Loucy (cell line): Measurements from ENCODE around the gene TXLNB.

Experiments used
- H2AFZ ChIP-seq: fragments of 200-600 bp; sonication (generic); 2 replicates; pipeline ENCODE4 v1.6.0; 2016; ENCODE audit warnings: antibody characterized with exemption, mild to moderate bottlenecking, low read length, moderate library complexity
- H3F3A ChIP-seq: fragments of 200-600 bp; 2 replicates; pipeline ENCODE4 v1.6.0; 2016; ENCODE audit warnings: antibody characterized with exemption, low read depth, mild to moderate bottlenecking
- H3K27me3 ChIP-seq: fragments of 200-600 bp; sonication (generic); 2 replicates; pipeline ENCODE4 v1.6.1; 2014; ENCODE audit warnings: low read length, mild to moderate bottlenecking; ENCODE audit not compliant: insufficient read depth, poor library complexity, severe bottlenecking
- H3K36me3 ChIP-seq: fragments of 200-600 bp; sonication (generic); 2 replicates; pipeline ENCODE4 v1.6.1; 2016; ENCODE audit warnings: low read length; ENCODE audit not compliant: insufficient read depth
- H3K4me1 ChIP-seq: fragments of 200-600 bp; sonication (generic); 2 replicates; pipeline ENCODE4 v1.5.1; 2014; ENCODE audit warnings: low read length, mild to moderate bottlenecking; ENCODE audit not compliant: insufficient read depth, poor library complexity, severe bottlenecking
- H3K4me2 ChIP-seq: fragments of 200-600 bp; sonication (generic); 2 replicates; pipeline ENCODE4 v1.6.0; 2014; ENCODE audit warnings: antibody characterized with exemption, low read length, low read depth, mild to moderate bottlenecking; ENCODE audit not compliant: poor library complexity, severe bottlenecking
- H3K4me3 ChIP-seq: fragments of 200-600 bp; sonication (generic); 2 replicates; pipeline ENCODE4 v1.5.1; 2014; ENCODE audit warnings: low read length, mild to moderate bottlenecking, mixed read lengths; ENCODE audit not compliant: poor library complexity, severe bottlenecking
- H3K79me2 ChIP-seq: fragments of 200-600 bp; sonication (generic); 2 replicates; pipeline ENCODE4 v1.6.1; 2014; ENCODE audit warnings: low read length; ENCODE audit not compliant: insufficient read depth
- H3K9ac ChIP-seq: fragments of 200-600 bp; sonication (generic); 2 replicates; pipeline ENCODE4 v1.6.0; 2014; ENCODE audit warnings: mild to moderate bottlenecking, low read depth, low read length, moderate library complexity; ENCODE audit not compliant: poor library complexity, severe bottlenecking
- H3K9me2 ChIP-seq: fragments of 200-600 bp; sonication (generic); replicated peaks from 2 replicates; pipeline ENCODE4 v1.6.1; 2016; ENCODE audit warnings: low read depth, low read length, mixed read lengths
- H3K9me3 ChIP-seq: fragments of 200-600 bp; sonication (generic); 2 replicates; pipeline ENCODE4 v1.6.1; 2014; ENCODE audit warnings: mild to moderate bottlenecking, antibody characterized with exemption, low read length, low read depth; ENCODE audit not compliant: insufficient read depth
- H4K20me1 ChIP-seq: fragments of 200-600 bp; sonication (generic); 2 replicates; pipeline ENCODE4 v1.6.0; 2014; ENCODE audit warnings: antibody characterized with exemption, low read length, mild to moderate bottlenecking; ENCODE audit not compliant: insufficient read depth, poor library complexity, severe bottlenecking
- EZH2phosphoT487 ChIP-seq: fragments of 200-600 bp; IDR thresholded peaks from 2 replicates; pipeline ENCODE4 v1.6.1; 2018; ENCODE audit warnings: antibody characterized with exemption, mild to moderate bottlenecking, moderate library complexity, borderline replicate concordance
- TF ChIP-seq, protein P1 (sequence below): fragments of 200-600 bp; sonication (generic); conservative IDR thresholded peaks from 2 replicates; pipeline ENCODE4 v1.5.1; 2014; ENCODE audit warnings: mild to moderate bottlenecking, antibody characterized with exemption, low read length

TXLNB gene

GRCh38 chr6:139257291-139257690 is 34.5 kb downstream of the TXLNB start:
- H3K36me3 ChIP-seq, result no peaks in the 10 kb centered on the region
- no peaks in the 10 kb centered on the region for H3K27me3 ChIP-seq
- no peaks in the 10 kb centered on the region for H3K9me3 ChIP-seq
- no peaks in the 10 kb centered on the region for H4K20me1 ChIP-seq
- no peaks in the 10 kb centered on the region for H3F3A ChIP-seq
- TF ChIP-seq, protein P1, sequence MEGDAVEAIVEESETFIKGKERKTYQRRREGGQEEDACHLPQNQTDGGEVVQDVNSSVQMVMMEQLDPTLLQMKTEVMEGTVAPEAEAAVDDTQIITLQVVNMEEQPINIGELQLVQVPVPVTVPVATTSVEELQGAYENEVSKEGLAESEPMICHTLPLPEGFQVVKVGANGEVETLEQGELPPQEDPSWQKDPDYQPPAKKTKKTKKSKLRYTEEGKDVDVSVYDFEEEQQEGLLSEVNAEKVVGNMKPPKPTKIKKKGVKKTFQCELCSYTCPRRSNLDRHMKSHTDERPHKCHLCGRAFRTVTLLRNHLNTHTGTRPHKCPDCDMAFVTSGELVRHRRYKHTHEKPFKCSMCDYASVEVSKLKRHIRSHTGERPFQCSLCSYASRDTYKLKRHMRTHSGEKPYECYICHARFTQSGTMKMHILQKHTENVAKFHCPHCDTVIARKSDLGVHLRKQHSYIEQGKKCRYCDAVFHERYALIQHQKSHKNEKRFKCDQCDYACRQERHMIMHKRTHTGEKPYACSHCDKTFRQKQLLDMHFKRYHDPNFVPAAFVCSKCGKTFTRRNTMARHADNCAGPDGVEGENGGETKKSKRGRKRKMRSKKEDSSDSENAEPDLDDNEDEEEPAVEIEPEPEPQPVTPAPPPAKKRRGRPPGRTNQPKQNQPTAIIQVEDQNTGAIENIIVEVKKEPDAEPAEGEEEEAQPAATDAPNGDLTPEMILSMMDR, result no peak
- TF ChIP-seq EZH2phosphoT487, result no peak
- H3K4me2 ChIP-seq, result no peak overlapping the region
- no peaks in the 10 kb centered on the region for H3K79me2 ChIP-seq
- no peak overlapping the region for H3K4me3 ChIP-seq
- H3K9me2 ChIP-seq, result no peaks in the 10 kb centered on the region
- H3K9ac ChIP-seq, result no peak overlapping the region
- H2AFZ ChIP-seq, result no peak overlapping the region
- no peaks in the 10 kb centered on the region for H3K4me1 ChIP-seq

- no peaks in the 10 kb centered on the region for H3K9me2 ChIP-seq
- no peaks in the 10 kb centered on the region for H3K27me3 ChIP-seq
- H4K20me1 ChIP-seq, result no peaks in the 10 kb centered on the region
- H3F3A ChIP-seq, result no peaks in the 10 kb centered on the region
- H3K79me2 ChIP-seq, result no peaks in the 10 kb centered on the region
- no peaks in the 10 kb centered on the region for H3K9me3 ChIP-seq
- no peak overlapping the region for H3K4me2 ChIP-seq
- no peak overlapping the region for H3K9ac ChIP-seq
- H3K36me3 ChIP-seq, result no peaks in the 10 kb centered on the region
- no peak overlapping the region for H3K4me3 ChIP-seq
- TF ChIP-seq EZH2phosphoT487, result no peak
- TF ChIP-seq, protein P1, result no peak
- no peaks in the 10 kb centered on the region for H3K4me1 ChIP-seq
- no peak overlapping the region for H2AFZ ChIP-seq
These were observed 35.7 kb downstream of the TXLNB start for GRCh38 chr6:139256087-139256486.

- Histone ChIP-seq H3K4me1 (no peaks in the 10 kb centered on the region), H3K9ac (no peak overlapping the region), H3K4me3 (no peak overlapping the region), H3F3A (no peaks in the 10 kb centered on the region), H4K20me1 (no peaks in the 10 kb centered on the region), H3K79me2 (no peaks in the 10 kb centered on the region), H2AFZ (no peak overlapping the region), H3K9me3 (no peaks in the 10 kb centered on the region), H3K9me2 (no peaks in the 10 kb centered on the region), H3K27me3 (no peaks in the 10 kb centered on the region), H3K4me2 (no peak overlapping the region), H3K36me3 (no peaks in the 10 kb centered on the region)
- TF ChIP-seq, protein P1, result no peak
- no peak for TF ChIP-seq EZH2phosphoT487
These were observed 37.6 kb downstream of the TXLNB start for GRCh38 chr6:139254196-139254595.
